HL-60 (cell line): ENCODE data around the gene ZNF578.
"Not testable (repeated sequence)": the region's sequence is repeated elsewhere in the genome, so short reads cannot be mapped to it uniquely, and the experiment has no call there.

Experiments
- DNase-seq, 2 experiments: peaks; one replicate each; pipeline ENCODE4 v3.0.0-alpha.2; 2010 to 2020; ENCODE audit warnings: low read depth in 1 of 2, low spot score in 1 of 2
- H3K27ac ChIP-seq: fragments of 250-450 bp; sonication (Bioruptor Pico); replicated peaks from 2 replicates; pipeline ENCODE4 v1.5.1; 2020; ENCODE audit warnings: mild to moderate bottlenecking, moderate library complexity
- H3K27me3 ChIP-seq: fragments of 250-450 bp; sonication (Bioruptor Pico); 2 replicates; pipeline ENCODE4 v1.5.1; 2021; ENCODE audit warnings: mild to moderate bottlenecking, moderate library complexity; ENCODE audit not compliant: insufficient read depth, poor library complexity, severe bottlenecking
- H3K4me3 ChIP-seq: replicated peaks from 2 replicates; pipeline ENCODE4 v1.5.1; 2011; ENCODE audit warnings: mild to moderate bottlenecking, control low read depth, low read length; ENCODE audit not compliant: insufficient read depth
- GABPA ChIP-seq: IDR thresholded peaks from 2 replicates; pipeline ENCODE4 v1.6.1; 2012; ENCODE audit warnings: low read depth
- POLR2AphosphoS5 ChIP-seq: IDR thresholded peaks from 2 replicates; pipeline ENCODE4 v1.6.1; 2012; ENCODE audit warnings: low read depth
- SPI1 ChIP-seq: IDR thresholded peaks from 2 replicates; pipeline ENCODE4 v1.6.1; 2012; ENCODE audit warnings: low read depth, mild to moderate bottlenecking, borderline replicate concordance
- TF ChIP-seq, protein P1 (sequence below): IDR thresholded peaks from 2 replicates; pipeline ENCODE4 v1.6.1; 2012; ENCODE audit warnings: low read depth; ENCODE audit not compliant: insufficient replicate concordance
- TF ChIP-seq, protein P2 (sequence below): IDR thresholded peaks from one replicate; pipeline ENCODE4 v1.5.1; 2011; ENCODE audit warnings: low read length, control low read depth, inconsistent platforms; ENCODE audit not compliant: insufficient read depth

Gene ZNF578

DNA sequence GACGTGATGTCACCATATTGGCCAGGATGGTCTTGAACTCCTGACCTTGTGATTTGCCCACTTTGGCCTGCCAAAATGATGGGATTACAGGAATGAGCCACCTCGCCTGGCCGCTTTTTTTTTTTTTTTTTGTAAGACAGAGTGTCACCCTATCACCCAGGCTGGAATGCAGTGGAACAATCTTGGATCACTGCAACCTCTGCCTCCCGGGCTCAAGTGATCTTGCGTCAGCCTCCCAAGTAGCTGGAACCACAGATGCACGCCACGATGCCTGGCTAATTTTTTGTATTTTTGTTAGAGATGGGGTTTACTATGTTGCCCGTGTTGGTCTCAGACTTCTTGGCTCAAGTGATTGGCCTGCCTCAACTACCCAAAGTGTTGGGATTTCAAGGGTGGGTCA lies 45.2 kb downstream of the ZNF578 start:
- no peak for DNase-seq
- Histone ChIP-seq H3K27me3 (no peaks in the 10 kb centered on the region), H3K4me3 (no peak overlapping the region), H3K27ac (no peak overlapping the region)
- no peak for TF ChIP-seq GABPA
- TF ChIP-seq, protein P1, sequence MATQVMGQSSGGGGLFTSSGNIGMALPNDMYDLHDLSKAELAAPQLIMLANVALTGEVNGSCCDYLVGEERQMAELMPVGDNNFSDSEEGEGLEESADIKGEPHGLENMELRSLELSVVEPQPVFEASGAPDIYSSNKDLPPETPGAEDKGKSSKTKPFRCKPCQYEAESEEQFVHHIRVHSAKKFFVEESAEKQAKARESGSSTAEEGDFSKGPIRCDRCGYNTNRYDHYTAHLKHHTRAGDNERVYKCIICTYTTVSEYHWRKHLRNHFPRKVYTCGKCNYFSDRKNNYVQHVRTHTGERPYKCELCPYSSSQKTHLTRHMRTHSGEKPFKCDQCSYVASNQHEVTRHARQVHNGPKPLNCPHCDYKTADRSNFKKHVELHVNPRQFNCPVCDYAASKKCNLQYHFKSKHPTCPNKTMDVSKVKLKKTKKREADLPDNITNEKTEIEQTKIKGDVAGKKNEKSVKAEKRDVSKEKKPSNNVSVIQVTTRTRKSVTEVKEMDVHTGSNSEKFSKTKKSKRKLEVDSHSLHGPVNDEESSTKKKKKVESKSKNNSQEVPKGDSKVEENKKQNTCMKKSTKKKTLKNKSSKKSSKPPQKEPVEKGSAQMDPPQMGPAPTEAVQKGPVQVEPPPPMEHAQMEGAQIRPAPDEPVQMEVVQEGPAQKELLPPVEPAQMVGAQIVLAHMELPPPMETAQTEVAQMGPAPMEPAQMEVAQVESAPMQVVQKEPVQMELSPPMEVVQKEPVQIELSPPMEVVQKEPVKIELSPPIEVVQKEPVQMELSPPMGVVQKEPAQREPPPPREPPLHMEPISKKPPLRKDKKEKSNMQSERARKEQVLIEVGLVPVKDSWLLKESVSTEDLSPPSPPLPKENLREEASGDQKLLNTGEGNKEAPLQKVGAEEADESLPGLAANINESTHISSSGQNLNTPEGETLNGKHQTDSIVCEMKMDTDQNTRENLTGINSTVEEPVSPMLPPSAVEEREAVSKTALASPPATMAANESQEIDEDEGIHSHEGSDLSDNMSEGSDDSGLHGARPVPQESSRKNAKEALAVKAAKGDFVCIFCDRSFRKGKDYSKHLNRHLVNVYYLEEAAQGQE, result no peak
- TF ChIP-seq, protein P2, sequence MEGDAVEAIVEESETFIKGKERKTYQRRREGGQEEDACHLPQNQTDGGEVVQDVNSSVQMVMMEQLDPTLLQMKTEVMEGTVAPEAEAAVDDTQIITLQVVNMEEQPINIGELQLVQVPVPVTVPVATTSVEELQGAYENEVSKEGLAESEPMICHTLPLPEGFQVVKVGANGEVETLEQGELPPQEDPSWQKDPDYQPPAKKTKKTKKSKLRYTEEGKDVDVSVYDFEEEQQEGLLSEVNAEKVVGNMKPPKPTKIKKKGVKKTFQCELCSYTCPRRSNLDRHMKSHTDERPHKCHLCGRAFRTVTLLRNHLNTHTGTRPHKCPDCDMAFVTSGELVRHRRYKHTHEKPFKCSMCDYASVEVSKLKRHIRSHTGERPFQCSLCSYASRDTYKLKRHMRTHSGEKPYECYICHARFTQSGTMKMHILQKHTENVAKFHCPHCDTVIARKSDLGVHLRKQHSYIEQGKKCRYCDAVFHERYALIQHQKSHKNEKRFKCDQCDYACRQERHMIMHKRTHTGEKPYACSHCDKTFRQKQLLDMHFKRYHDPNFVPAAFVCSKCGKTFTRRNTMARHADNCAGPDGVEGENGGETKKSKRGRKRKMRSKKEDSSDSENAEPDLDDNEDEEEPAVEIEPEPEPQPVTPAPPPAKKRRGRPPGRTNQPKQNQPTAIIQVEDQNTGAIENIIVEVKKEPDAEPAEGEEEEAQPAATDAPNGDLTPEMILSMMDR, result no peak
- no peak for TF ChIP-seq POLR2AphosphoS5
- no peak for TF ChIP-seq SPI1

DNA sequence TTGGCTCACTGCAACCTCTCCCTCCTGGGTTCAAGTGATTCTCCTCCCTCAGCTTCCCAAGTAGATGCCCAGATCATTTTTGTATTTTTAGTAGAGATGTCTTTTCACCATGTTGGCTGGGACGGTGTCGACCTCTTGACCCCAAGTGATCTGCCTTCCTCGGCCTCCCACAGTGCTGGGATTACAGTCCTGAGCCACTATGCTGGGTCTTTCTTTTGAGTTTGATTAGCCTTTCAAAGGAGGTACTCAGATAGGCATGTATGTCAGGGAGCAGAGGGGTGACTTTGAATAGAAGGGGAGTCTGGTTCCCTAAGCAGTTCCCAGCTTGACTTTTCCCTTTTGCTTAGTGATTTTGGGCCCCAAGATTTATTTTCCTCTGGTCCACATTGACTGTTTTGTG lies 47.1 kb downstream of the ZNF578 start:
- H3K27ac ChIP-seq, DNase-seq, H3K27me3 ChIP-seq, H3K4me3 ChIP-seq: not testable (repeated sequence)

DNA sequence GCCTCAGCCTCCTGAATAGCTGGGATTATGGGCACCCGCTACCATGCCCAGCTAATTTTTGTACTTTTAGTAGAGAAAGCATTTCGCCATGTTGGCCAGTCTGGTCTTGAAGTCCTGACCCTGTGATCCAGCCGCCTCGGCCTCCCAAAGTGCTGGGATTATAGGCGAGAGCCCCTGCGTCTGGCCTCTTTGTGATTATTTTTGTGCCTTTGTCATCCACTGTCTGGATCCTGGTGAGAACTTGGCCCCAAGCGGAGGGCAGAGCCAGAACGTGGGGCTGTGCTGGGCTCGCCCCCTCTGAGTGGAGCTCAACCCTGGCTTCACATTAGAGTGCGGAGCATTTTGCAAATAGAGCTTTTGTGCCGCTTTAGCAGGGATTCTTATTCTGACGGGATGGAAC lies 47.6 kb downstream of the ZNF578 start:
- not testable (repeated sequence) for DNase-seq, H3K27me3 ChIP-seq, H3K27ac ChIP-seq, H3K4me3 ChIP-seq

DNA sequence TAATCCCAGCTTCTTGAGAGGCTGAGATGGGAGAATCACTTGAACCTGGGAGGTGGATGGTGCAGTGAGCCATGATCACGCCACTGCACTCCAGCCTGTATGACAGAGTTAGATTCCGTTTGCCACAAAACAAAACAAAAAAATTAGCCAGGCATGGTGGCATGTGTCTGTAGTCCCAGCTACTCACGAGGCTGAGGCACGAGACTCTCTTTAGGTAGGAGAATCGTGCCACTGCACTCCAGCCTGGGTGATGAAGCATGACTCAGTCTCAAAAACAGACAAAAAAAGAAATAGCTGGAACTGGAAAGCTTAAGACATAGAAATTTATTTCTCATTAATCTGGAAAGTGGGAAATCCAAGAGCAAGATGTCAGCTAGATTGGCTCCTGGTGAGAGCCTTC lies 53.9 kb downstream of the ZNF578 start:
- DNase-seq, result no peak
- Histone ChIP-seq H3K27ac (no peak overlapping the region), H3K27me3 (no peaks in the 10 kb centered on the region), H3K4me3 (no peak overlapping the region)
- TF ChIP-seq, protein P2, result no peak
- TF ChIP-seq, protein P1, result no peak
- TF ChIP-seq POLR2AphosphoS5, result no peak
- TF ChIP-seq GABPA, result no peak
- no peak for TF ChIP-seq SPI1

DNA sequence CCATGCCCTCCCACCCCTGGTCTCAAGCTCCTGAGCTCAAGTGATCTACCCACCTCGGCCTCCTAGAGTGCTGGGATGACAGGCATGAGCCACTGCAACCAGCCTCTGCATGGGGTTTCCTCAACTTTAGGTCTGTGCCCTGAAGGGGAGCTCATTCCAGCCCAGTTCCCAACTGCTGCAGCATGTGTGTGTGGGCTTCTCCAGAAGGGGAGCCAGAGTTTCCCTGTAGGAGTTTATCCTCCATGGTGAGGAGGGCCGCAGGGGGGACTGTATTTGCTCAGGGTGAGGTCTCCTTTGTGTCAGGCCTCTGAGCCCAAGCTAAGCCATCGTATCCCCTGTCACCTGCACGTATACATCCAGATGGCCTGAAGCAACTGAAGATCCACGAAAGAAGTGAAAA lies 62.8 kb downstream of the ZNF578 start:
- TF ChIP-seq SPI1 (no peak), GABPA (no peak), POLR2AphosphoS5 (no peak)
- TF ChIP-seq, protein P2, result no peak
- TF ChIP-seq, protein P1, result no peak
- Histone ChIP-seq H3K27me3 (no peaks in the 10 kb centered on the region), H3K4me3 (no peak overlapping the region), H3K27ac (no peak overlapping the region)
- no peak for DNase-seq
